Thymus (tissue), 11 donors: ENCODE measurements around the gene SETBP1. TPM values are rescaled to one million over a fixed set of nuclear protein-coding genes. Genes with fewer than 3 reads are reported as not detected.
A peak's percentile ranks its signal among the peaks of the same experiment; 100 is the strongest.

Experiments
- DNase-seq, 9 donors: peaks; one replicate each; pipeline ENCODE4 v3.0.0-alpha.2; 2013; ENCODE audit warnings: low spot score in 9 of 9, low read depth in 6 of 9, missing footprints in 1 of 9
- H3K27ac ChIP-seq, 2 donors: one replicate each; pipeline ENCODE4 v1.5.1; 2013; ENCODE audit warnings: control low read depth in 1 of 2, low read depth in 1 of 2, low read length in 1 of 2, mild to moderate bottlenecking in 1 of 2, moderate library complexity in 1 of 2
- H3K27me3 ChIP-seq, 2 donors: one replicate each; pipeline ENCODE4 v1.5.1; 2013; ENCODE audit warnings: low read length in 1 of 2; ENCODE audit not compliant: control insufficient read depth in 2 of 2, insufficient read depth in 1 of 2
- H3K36me3 ChIP-seq, 2 donors: one replicate each; pipeline ENCODE4 v1.5.1; 2013; ENCODE audit warnings: low read length in 1 of 2, mild to moderate bottlenecking in 1 of 2, moderate library complexity in 1 of 2; ENCODE audit not compliant: control insufficient read depth in 2 of 2, insufficient read depth in 2 of 2
- H3K4me1 ChIP-seq, 2 donors: one replicate each; pipeline ENCODE4 v1.5.1; 2013; ENCODE audit warnings: low read length in 2 of 2; ENCODE audit not compliant: control insufficient read depth in 2 of 2, insufficient read depth in 2 of 2
- H3K4me3 ChIP-seq, 2 donors: one replicate each; pipeline ENCODE4 v1.5.1; 2013; ENCODE audit warnings: low read length in 2 of 2, control low read depth in 1 of 2, mild to moderate bottlenecking in 1 of 2
- H3K9me3 ChIP-seq, 2 donors: one replicate each; pipeline ENCODE4 v1.5.1; 2013; ENCODE audit warnings: low read length in 1 of 2, mild to moderate bottlenecking in 1 of 2; ENCODE audit not compliant: control insufficient read depth in 2 of 2, insufficient read depth in 1 of 2
- WGBS: extraction: QIAGEN DNeasy Blood & Tissue Kit; methylation state at CpG from one replicate; pipeline ENCODE4 v1.1.7; 2013; 5-methylcytosine and 5-hydroxymethylcytosine counted together
- polyA plus RNA-seq: library from polyadenylated mRNA; stranded (reverse); fragments of 200-250 nt; gene quantifications from one replicate; pipeline ENCODE4 v1.2.3, GENCODE V29; 2013
- total RNA-seq: library from RNA; stranded (reverse); fragments of 120-200 nt; gene quantifications from one replicate; pipeline ENCODE4 v1.2.4, GENCODE V29; 2013
- donor health status: healthy.

The SETBP1 gene
- total and polyA plus RNA-seq, 2 donors: 3.3 to 8.5 TPM

DNA sequence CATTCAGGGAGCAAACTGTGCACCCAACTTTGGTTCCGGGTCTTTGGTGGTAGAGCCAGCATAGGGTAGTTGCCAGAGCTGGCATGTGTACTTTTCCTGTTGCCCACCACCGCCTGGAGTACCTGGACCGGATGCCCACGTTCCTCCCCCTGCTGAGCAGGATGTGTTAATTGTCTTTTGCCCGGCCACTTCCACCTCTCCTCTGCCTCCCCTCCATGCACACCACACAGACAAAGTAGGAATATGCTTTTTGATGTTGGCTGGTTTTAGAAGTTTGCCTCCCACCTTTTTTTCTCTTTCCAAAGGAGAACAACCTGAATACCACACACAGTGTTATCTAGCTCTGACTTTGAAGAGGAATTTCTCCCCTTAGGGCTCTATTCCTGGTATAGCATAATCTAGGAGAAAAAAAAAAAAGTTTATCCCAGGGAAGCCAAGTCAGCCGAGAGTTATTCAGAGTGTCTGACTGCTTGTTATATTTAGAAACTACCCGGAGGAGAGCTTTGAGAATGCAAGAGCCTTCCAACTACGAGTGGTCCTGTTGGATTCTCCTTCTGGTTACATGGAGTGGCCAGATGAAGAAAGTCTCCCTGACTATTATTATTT, 111.9 kb downstream of the SETBP1 start:
- no peak for DNase-seq
- Histone ChIP-seq H3K9me3 (no peaks in the 10 kb centered on the region), H3K27ac (no peak overlapping the region), H3K4me1 (no peaks in the 10 kb centered on the region), H3K4me3 (no peak overlapping the region), H3K36me3 (no peaks in the 10 kb centered on the region), H3K27me3 (no peaks in the 10 kb centered on the region)
- 86% methylated on average over 8 of the region's 8 CpGs for WGBS

GRCh38 chr18:44793194-44793593, 112.5 kb downstream of the SETBP1 start:
- H3K4me1 ChIP-seq: no peaks in the 10 kb centered on the region
- H3K27ac ChIP-seq: no peak overlapping the region
- DNase-seq: no peak
- no peak overlapping the region for H3K4me3 ChIP-seq
- no peaks in the 10 kb centered on the region for H3K9me3 ChIP-seq
- WGBS: 97% methylated on average over 2 of the region's 2 CpGs
- H3K36me3 ChIP-seq: no peaks in the 10 kb centered on the region
- no peaks in the 10 kb centered on the region for H3K27me3 ChIP-seq

GRCh38 chr18:44793685-44794084, 113.0 kb downstream of the SETBP1 start:
- Histone ChIP-seq H3K27me3 (no peaks in the 10 kb centered on the region), H3K36me3 (no peaks in the 10 kb centered on the region), H3K27ac (no peak overlapping the region), H3K9me3 (no peaks in the 10 kb centered on the region), H3K4me1 (no peaks in the 10 kb centered on the region), H3K4me3 (no peak overlapping the region)
- no peak for DNase-seq
- WGBS: 99% methylated on average over 1 of the region's 1 CpG

DNA sequence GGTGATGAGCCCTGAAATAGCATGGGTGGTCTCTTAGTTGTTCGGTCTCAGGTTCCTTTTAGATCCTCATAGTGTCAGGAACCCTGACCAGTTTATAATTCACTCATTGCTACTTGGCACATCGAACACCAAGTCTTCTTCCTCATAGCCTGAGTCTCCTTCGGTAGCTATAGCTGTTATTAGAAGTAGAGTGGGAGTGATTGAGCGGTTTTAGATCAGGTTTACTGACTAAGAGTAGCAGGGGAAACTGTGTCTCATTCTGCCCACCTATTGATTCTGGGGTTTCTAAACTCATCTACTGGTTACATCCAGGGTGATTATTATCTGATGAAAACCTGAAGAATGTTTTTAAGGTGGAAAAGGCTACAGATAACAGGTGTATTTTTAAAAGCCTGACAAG, 114.6 kb downstream of the SETBP1 start:
- Histone ChIP-seq H3K27me3 (no peaks in the 10 kb centered on the region), H3K27ac (no peak overlapping the region)
- 95% methylated on average over 4 of the region's 4 CpGs for WGBS

DNA sequence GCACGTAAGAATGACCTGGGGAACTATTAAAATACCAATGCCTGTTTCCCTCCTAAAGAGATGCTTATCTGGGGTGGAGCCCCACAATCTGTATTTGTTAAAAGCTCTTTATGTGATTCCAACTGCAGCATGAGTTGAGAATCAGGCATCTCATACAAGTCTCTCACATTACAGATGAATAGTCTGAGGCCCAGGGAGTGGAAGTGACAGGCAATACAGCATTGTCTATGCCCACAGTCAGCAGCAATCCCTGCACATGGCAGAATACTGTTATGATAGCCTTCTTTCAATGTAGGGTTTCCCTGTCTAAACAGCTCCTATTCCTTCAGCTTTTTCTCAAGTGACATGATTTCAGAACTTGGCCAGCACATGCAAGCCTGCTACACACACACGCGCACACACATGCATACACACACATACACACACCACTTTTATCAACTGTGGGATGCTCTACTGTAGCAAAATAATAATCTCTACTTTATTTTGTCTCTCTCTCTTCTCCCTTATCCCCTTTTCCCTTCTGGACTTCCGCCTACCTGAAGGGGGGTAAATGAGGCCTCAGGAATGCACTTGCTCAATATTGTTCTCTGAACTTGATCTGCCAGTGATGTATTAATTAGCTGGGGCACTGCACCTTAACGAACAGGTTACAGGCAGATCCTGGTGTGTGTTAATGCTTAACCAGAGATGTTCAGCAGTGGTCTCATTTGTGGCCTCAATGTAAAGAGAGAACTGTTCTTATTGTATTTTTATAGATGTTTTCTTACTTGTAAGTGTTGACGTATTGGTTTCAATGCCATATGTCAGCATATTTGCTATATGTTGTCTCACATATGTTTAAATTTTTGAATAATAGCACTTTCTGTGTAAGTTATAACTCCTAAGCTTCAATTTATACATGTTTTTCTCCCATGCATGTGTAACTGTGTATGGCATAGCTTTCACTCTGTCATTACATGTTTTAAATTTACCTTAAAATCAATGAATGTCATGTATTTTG, 116.0 kb downstream of the SETBP1 start:
- Histone ChIP-seq H3K27me3 (no peaks in the 10 kb centered on the region), H3K4me1 (peaks cover 0 to 13% of the 10 kb centered on the region in 2 donors), H3K9me3 (no peaks in the 10 kb centered on the region), H3K4me3 (no peak overlapping the region), H3K27ac (no peak overlapping the region), H3K36me3 (no peaks in the 10 kb centered on the region)
- DNase-seq: no peak
- WGBS: 95% methylated on average over 6 of the region's 6 CpGs

More for the DNA sequence above, 114.6 kb downstream of the SETBP1 start:
- no peaks in the 10 kb centered on the region for H3K36me3 ChIP-seq
- no peak for DNase-seq
- no peaks in the 10 kb centered on the region for H3K9me3 ChIP-seq
- no peak overlapping the region for H3K4me3 ChIP-seq
- H3K4me1 ChIP-seq: peaks cover 0 to 11% of the 10 kb centered on the region in 2 donors

GRCh38 chr18:44798433-44799048, 117.9 kb downstream of the SETBP1 start:
- Histone ChIP-seq H3K36me3 (no peaks in the 10 kb centered on the region), H3K27ac (no peak overlapping the region), H3K9me3 (no peaks in the 10 kb centered on the region), H3K4me3 (no peak overlapping the region), H3K4me1 (peaks cover 0 to 13% of the 10 kb centered on the region in 2 donors), H3K27me3 (no peaks in the 10 kb centered on the region)
- no peak for DNase-seq
- WGBS: 81% methylated on average over 3 of the region's 3 CpGs

DNA sequence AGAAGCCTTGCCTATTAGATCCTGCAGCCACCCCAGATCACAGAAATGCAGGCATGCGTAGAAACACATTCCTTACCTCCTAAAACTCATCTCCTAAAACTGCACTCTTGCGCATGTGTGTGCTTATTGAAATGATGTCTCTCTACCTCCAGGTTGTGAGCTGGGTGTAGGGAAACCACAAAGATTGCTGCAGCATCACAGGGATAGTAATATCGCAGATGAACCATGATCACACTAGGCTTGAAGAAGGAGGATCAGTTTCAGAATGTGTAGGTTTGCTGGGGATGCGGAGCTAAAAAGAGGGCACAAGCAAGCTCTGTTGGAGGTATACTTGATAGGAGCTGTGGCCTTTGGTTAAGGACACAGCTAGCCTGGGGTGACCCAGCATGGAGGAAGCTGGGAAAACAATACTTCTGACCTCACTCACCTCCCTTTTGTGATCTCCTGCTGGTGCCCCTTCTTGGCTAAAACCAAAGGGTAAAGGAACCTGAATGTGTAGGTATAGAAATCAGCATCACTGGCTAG, 118.8 kb downstream of the SETBP1 start:
- H3K4me3 ChIP-seq: no peak overlapping the region
- no peaks in the 10 kb centered on the region for H3K36me3 ChIP-seq
- H3K9me3 ChIP-seq: no peaks in the 10 kb centered on the region
- H3K27ac ChIP-seq: no peak overlapping the region
- DNase-seq: no peak
- H3K27me3 ChIP-seq: no peaks in the 10 kb centered on the region
- H3K4me1 ChIP-seq: peaks cover 0 to 13% of the 10 kb centered on the region in 2 donors
- 93% methylated on average over 4 of the region's 4 CpGs for WGBS

DNA sequence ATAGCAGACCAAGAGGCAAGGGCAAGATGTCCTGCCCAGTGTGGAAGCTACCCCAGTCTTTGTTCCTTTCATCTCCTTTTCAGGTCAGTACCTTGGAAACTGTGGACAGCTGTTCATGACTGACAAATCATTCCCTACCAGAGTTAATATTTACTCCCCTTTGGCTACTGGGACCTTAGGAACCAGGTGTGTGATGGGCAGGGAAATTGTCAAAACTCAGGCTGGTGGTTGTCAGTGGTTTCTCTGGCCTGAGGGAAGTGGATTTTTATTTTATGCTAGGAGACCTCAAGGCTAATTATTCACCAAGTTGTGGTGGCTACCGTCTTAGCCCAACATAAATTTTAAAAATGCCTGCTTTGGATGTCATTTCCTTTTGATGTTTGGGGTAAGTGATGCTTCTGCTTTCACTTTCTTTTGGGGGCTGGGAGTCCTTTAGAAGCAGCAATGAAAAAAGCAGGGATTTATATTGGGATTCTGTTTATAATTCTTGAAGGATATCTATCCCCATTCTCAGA, 119.3 kb downstream of the SETBP1 start:
- H3K36me3 ChIP-seq: no peaks in the 10 kb centered on the region
- peak in 1 of 9 donors; percentile 18 for DNase-seq
- H3K4me1 ChIP-seq: peaks cover 0 to 13% of the 10 kb centered on the region in 2 donors
- no peak overlapping the region for H3K4me3 ChIP-seq
- H3K27ac ChIP-seq: no peak overlapping the region
- H3K27me3 ChIP-seq: no peaks in the 10 kb centered on the region
- H3K9me3 ChIP-seq: no peaks in the 10 kb centered on the region
- 13% methylated on average over 1 of the region's 1 CpG for WGBS
